HEK293 (cell line): ENCODE data around the gene HOXB7.

Experiments
- AEBP2 ChIP-seq: fragments of 450-650 bp; formaldehyde crosslinking; IDR thresholded peaks from 2 replicates; pipeline ENCODE4 v1.5.1; 2016; ENCODE audit warnings: missing biosample characterization, missing genetic modification characterization, borderline replicate concordance
- GLIS2 ChIP-seq: fragments of 450-650 bp; formaldehyde crosslinking; IDR thresholded peaks from 2 replicates; pipeline ENCODE4 v1.5.1; 2016; ENCODE audit warnings: missing biosample characterization, missing genetic modification characterization
- KLF10 ChIP-seq: fragments of 450-650 bp; IDR thresholded peaks from 2 replicates; pipeline ENCODE4 v1.5.1; 2018; ENCODE audit warnings: missing biosample characterization, mild to moderate bottlenecking, missing genetic modification characterization
- KLF7 ChIP-seq: fragments of 450-650 bp; formaldehyde crosslinking; IDR thresholded peaks from 2 replicates; pipeline ENCODE4 v1.5.1; 2016; ENCODE audit warnings: missing biosample characterization, missing genetic modification characterization, borderline replicate concordance
- ZBTB1 ChIP-seq: fragments of 450-650 bp; formaldehyde crosslinking; IDR thresholded peaks from 2 replicates; pipeline ENCODE4 v1.5.1; 2016; ENCODE audit warnings: missing biosample characterization, missing genetic modification characterization
- ZBTB20 ChIP-seq: fragments of 450-650 bp; formaldehyde crosslinking; IDR thresholded peaks from 2 replicates; pipeline ENCODE4 v1.5.1; 2016; ENCODE audit warnings: missing biosample characterization, missing genetic modification characterization
- ZBTB48 ChIP-seq: fragments of 450-650 bp; formaldehyde crosslinking; IDR thresholded peaks from 2 replicates; pipeline ENCODE4 v1.5.1; 2016; ENCODE audit warnings: missing biosample characterization, missing genetic modification characterization
- ZBTB7A ChIP-seq: fragments of 450-650 bp; formaldehyde crosslinking; IDR thresholded peaks from 2 replicates; pipeline ENCODE4 v1.5.1; 2016; ENCODE audit warnings: low read depth, missing biosample characterization, missing genetic modification characterization
- ZFP3 ChIP-seq: fragments of 450-650 bp; formaldehyde crosslinking; IDR thresholded peaks from 2 replicates; pipeline ENCODE4 v1.5.1; 2016; ENCODE audit warnings: low read depth, missing biosample characterization, missing genetic modification characterization
- ZIC2 ChIP-seq: fragments of 450-650 bp; formaldehyde crosslinking; IDR thresholded peaks from 2 replicates; pipeline ENCODE4 v1.5.1; 2016; ENCODE audit warnings: missing biosample characterization, missing genetic modification characterization
- ZNF114 ChIP-seq: fragments of 450-650 bp; formaldehyde crosslinking; IDR thresholded peaks from 2 replicates; pipeline ENCODE4 v1.5.0; 2017; ENCODE audit warnings: missing biosample characterization, missing genetic modification characterization
- ZNF133 ChIP-seq: fragments of 450-650 bp; formaldehyde crosslinking; IDR thresholded peaks from 2 replicates; pipeline ENCODE4 v1.5.1; 2016; ENCODE audit warnings: missing biosample characterization, missing genetic modification characterization
- ZNF140 ChIP-seq: fragments of 450-650 bp; formaldehyde crosslinking; IDR thresholded peaks from 2 replicates; pipeline ENCODE4 v1.5.1; 2016; ENCODE audit warnings: missing biosample characterization, missing genetic modification characterization
- ZNF148 ChIP-seq: fragments of 450-650 bp; formaldehyde crosslinking; IDR thresholded peaks from 2 replicates; pipeline ENCODE4 v1.5.0; 2017; ENCODE audit warnings: missing biosample characterization, missing genetic modification characterization, borderline replicate concordance
- ZNF155 ChIP-seq: fragments of 450-650 bp; formaldehyde crosslinking; IDR thresholded peaks from 2 replicates; pipeline ENCODE4 v1.5.1; 2016; ENCODE audit warnings: missing biosample characterization, missing genetic modification characterization
- ZNF18 ChIP-seq: fragments of 450-650 bp; formaldehyde crosslinking; IDR thresholded peaks from 2 replicates; pipeline ENCODE4 v1.5.1; 2016; ENCODE audit warnings: missing biosample characterization, missing genetic modification characterization
- ZNF274 ChIP-seq, 2 experiments: fragments of 200-500 bp in 1 of 2; fragments of 450-650 bp in 1 of 2; sonication (Bioruptor generic) in 1 of 2; formaldehyde crosslinking in 1 of 2; IDR thresholded peaks; 2 replicates each; pipeline versions ENCODE4 v1.5.1 to v1.6.1; 2014 to 2016; ENCODE audit warnings: borderline replicate concordance in 1 of 2, inconsistent platforms in 1 of 2, low read length in 1 of 2, missing biosample characterization in 1 of 2, missing genetic modification characterization in 1 of 2
- ZNF426 ChIP-seq: fragments of 450-650 bp; formaldehyde crosslinking; IDR thresholded peaks from 2 replicates; pipeline ENCODE4 v1.5.1; 2017; ENCODE audit warnings: missing biosample characterization, missing genetic modification characterization, mild to moderate bottlenecking, inconsistent platforms, moderate library complexity
- ZNF514 ChIP-seq: fragments of 450-650 bp; formaldehyde crosslinking; IDR thresholded peaks from 2 replicates; pipeline ENCODE4 v1.5.1; 2016; ENCODE audit warnings: missing biosample characterization, missing genetic modification characterization
- ZNF544 ChIP-seq: fragments of 450-650 bp; formaldehyde crosslinking; IDR thresholded peaks from 2 replicates; pipeline ENCODE4 v1.5.0; 2017; ENCODE audit warnings: missing biosample characterization, missing genetic modification characterization
- ZNF548 ChIP-seq: fragments of 450-650 bp; formaldehyde crosslinking; IDR thresholded peaks from 2 replicates; pipeline ENCODE4 v1.5.1; 2016; ENCODE audit warnings: missing biosample characterization, missing genetic modification characterization
- ZNF558 ChIP-seq: fragments of 450-650 bp; formaldehyde crosslinking; IDR thresholded peaks from 2 replicates; pipeline ENCODE4 v1.5.1; 2016; ENCODE audit warnings: missing biosample characterization, missing genetic modification characterization
- ZNF621 ChIP-seq: fragments of 450-650 bp; formaldehyde crosslinking; IDR thresholded peaks from 2 replicates; pipeline ENCODE4 v1.5.1; 2017; ENCODE audit warnings: missing biosample characterization, missing genetic modification characterization
- ZNF654 ChIP-seq: fragments of 450-650 bp; formaldehyde crosslinking; IDR thresholded peaks from 2 replicates; pipeline ENCODE4 v1.5.1; 2016; ENCODE audit warnings: low read depth, missing biosample characterization, missing genetic modification characterization
- ZNF704 ChIP-seq: fragments of 450-650 bp; formaldehyde crosslinking; IDR thresholded peaks from 2 replicates; pipeline ENCODE4 v1.5.1; 2016; ENCODE audit warnings: missing biosample characterization, missing genetic modification characterization
- ZNF707 ChIP-seq: fragments of 450-650 bp; formaldehyde crosslinking; IDR thresholded peaks from 2 replicates; pipeline ENCODE4 v1.5.1; 2016; ENCODE audit warnings: missing biosample characterization, missing genetic modification characterization
- ZNF76 ChIP-seq: fragments of 450-650 bp; formaldehyde crosslinking; IDR thresholded peaks from 2 replicates; pipeline ENCODE4; 2016; ENCODE audit warnings: low read depth, missing biosample characterization, missing genetic modification characterization, borderline replicate concordance
- ZNF776 ChIP-seq: fragments of 450-650 bp; formaldehyde crosslinking; IDR thresholded peaks from 2 replicates; pipeline ENCODE4 v1.5.0; 2017; ENCODE audit warnings: missing biosample characterization, missing genetic modification characterization, borderline replicate concordance
- ZNF830 ChIP-seq: fragments of 450-650 bp; IDR thresholded peaks from 2 replicates; pipeline ENCODE4 v1.5.0; 2018; ENCODE audit warnings: missing biosample characterization, missing genetic modification characterization, low read depth, mild to moderate bottlenecking, moderate library complexity
- ZSCAN4 ChIP-seq: fragments of 450-650 bp; formaldehyde crosslinking; IDR thresholded peaks from 2 replicates; pipeline ENCODE4 v1.5.1; 2017; ENCODE audit warnings: missing biosample characterization, missing genetic modification characterization
- ZSCAN5A ChIP-seq: fragments of 450-650 bp; formaldehyde crosslinking; IDR thresholded peaks from 2 replicates; pipeline ENCODE4 v1.5.1; 2016; ENCODE audit warnings: missing biosample characterization, missing genetic modification characterization

Gene HOXB7

GRCh38 chr17:48577330-48577945 lies 33.4 kb downstream of the HOXB7 start (continued):
- TF ChIP-seq ZNF544 (tag by site-specific recombination): no peak
- TF ChIP-seq AEBP2 (tag by site-specific recombination): no peak
- no peak for TF ChIP-seq ZNF514 (tag by site-specific recombination)
- TF ChIP-seq ZBTB7A (tag by site-specific recombination): no peak; the same call in 1 of the 2 replicates
- TF ChIP-seq GLIS2 (tag by site-specific recombination): peak; percentile 59
- TF ChIP-seq ZSCAN4 (tag by site-specific recombination): peak; percentile 53; the same call in 1 of the 2 replicates
- TF ChIP-seq ZNF558 (tag by site-specific recombination): peak; percentile 40; the same call in 1 of the 2 replicates
- TF ChIP-seq ZBTB48: 0 out of 2 replicates have a peak, but pooled peaks have one; percentile 9
- TF ChIP-seq ZSCAN5A: no peak
- TF ChIP-seq ZIC2 (tag by site-specific recombination): peak; percentile 92
- peak; percentile 50; the same call in 1 of the 2 replicates for TF ChIP-seq ZNF133 (tag by site-specific recombination)
- TF ChIP-seq ZNF704 (tag by site-specific recombination): no peak
- no peak for TF ChIP-seq ZNF155 (tag by site-specific recombination)
- no peak for TF ChIP-seq ZNF140
- no peak for TF ChIP-seq ZNF148 (tag by site-specific recombination)
- TF ChIP-seq ZBTB1 (tag by site-specific recombination): no peak; the same call in 1 of the 2 replicates
- TF ChIP-seq ZNF654 (tag by site-specific recombination): peak; percentile 30; the same call in 1 of the 2 replicates
- TF ChIP-seq ZNF548 (tag by site-specific recombination): no peak
- no peak for TF ChIP-seq ZBTB20
- peak; percentile 96 for TF ChIP-seq KLF7 (tag by site-specific recombination)
- TF ChIP-seq ZNF274 (IDR thresholded peaks at IDR 0.05; ENCODE audit: low read length): no peak
- no peak for TF ChIP-seq ZNF274 (tag by site-specific recombination; IDR thresholded peaks at IDR 0.05; ENCODE audit: borderline replicate concordance)
- no peak for TF ChIP-seq ZNF776 (tag by site-specific recombination)
- TF ChIP-seq ZNF621: no peak
- TF ChIP-seq ZNF426: no peak
- TF ChIP-seq ZNF76 (tag by site-specific recombination): peak; percentile 60; the same call in 1 of the 2 replicates
- no peak for TF ChIP-seq ZNF707 (tag by site-specific recombination)
- peak; percentile 98 for TF ChIP-seq ZNF18 (tag by site-specific recombination)
- no peak for TF ChIP-seq ZNF114 (tag by site-specific recombination)
- TF ChIP-seq ZFP3 (tag by site-specific recombination): no peak
- TF ChIP-seq KLF10 (tag by site-specific recombination): peak; percentile 85
- no peak for TF ChIP-seq ZNF830
